Measurements from ENCODE around the gene TIE1.

DNA sequence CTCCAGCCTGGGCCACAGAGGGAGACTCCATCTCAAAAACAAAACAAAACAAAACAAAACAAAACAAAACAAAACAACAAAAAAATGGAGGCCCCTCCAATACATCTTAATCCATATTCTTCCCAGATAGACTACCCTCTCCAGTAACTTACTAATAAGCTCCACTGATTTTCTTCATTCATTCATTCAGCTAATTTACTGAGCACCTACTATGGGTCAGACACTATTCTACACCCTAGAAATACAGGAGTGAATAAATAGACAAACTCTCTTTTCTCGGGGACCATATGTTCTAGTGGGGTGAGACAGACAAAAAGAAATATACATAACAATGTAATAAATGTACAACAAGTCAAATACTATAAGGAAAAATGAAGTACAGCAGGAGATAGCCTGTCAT, 50.2 kb downstream of the TIE1 start:
- TF ChIP-seq CTCF (IDR thresholded peaks at IDR 0.05) (no peak), POLR2A (IDR thresholded peaks at IDR 0.05) (no peak)
